H9 (cell line): ENCODE measurements around the gene CCDC60. TPM values are rescaled to one million over a fixed set of nuclear protein-coding genes. Genes with fewer than 3 reads are reported as not detected.

ENCODE experiments used
- DNase-seq: peaks from one replicate; pipeline ENCODE4 v3.0.0-alpha.2; 2017
- H2AFZ ChIP-seq: one replicate; pipeline ENCODE4 v1.6.1; 2013; ENCODE audit warnings: mild to moderate bottlenecking, low read length, control low read depth, moderate library complexity
- H2AK5ac ChIP-seq: 2 replicates; pipeline ENCODE4 v1.6.1; 2013; ENCODE audit warnings: low read length, control low read depth, mixed read lengths; ENCODE audit not compliant: insufficient read length
- H2BK120ac ChIP-seq: one replicate; pipeline ENCODE4 v1.6.1; 2013; ENCODE audit warnings: low read depth, mild to moderate bottlenecking, low read length, control low read depth, inconsistent platforms; ENCODE audit not compliant: poor library complexity, severe bottlenecking
- H2BK12ac ChIP-seq: 2 replicates; pipeline ENCODE4 v1.6.1; 2013; ENCODE audit warnings: low read length, control low read depth, mixed read lengths, low read depth; ENCODE audit not compliant: insufficient read length
- H2BK15ac ChIP-seq: 2 replicates; pipeline ENCODE4 v1.6.1; 2013; ENCODE audit warnings: low read depth, low read length, control low read depth
- H2BK20ac ChIP-seq: one replicate; pipeline ENCODE4 v1.6.1; 2013; ENCODE audit warnings: low read depth, mild to moderate bottlenecking, low read length, control low read depth, inconsistent platforms; ENCODE audit not compliant: poor library complexity, severe bottlenecking
- H2BK5ac ChIP-seq: 2 replicates; pipeline ENCODE4 v1.6.1; 2013; ENCODE audit warnings: low read length, control low read depth, mixed read lengths; ENCODE audit not compliant: insufficient read length
- H3K14ac ChIP-seq: 2 replicates; pipeline ENCODE4 v1.6.1; 2013; ENCODE audit warnings: low read length, control low read depth; ENCODE audit not compliant: insufficient read depth
- H3K18ac ChIP-seq: 2 replicates; pipeline ENCODE4 v1.6.1; 2013; ENCODE audit warnings: low read depth, mild to moderate bottlenecking, mixed read lengths, low read length, control low read depth; ENCODE audit not compliant: insufficient read length
- H3K23ac ChIP-seq: 2 replicates; pipeline ENCODE4 v1.6.1; 2013; ENCODE audit warnings: low read length, control low read depth, mixed read lengths, low read depth; ENCODE audit not compliant: insufficient read length
- H3K23me2 ChIP-seq: 2 replicates; pipeline ENCODE4 v1.6.1; 2013; ENCODE audit warnings: low read depth, mild to moderate bottlenecking, mixed read lengths, low read length, control low read depth; ENCODE audit not compliant: insufficient read length, poor library complexity, severe bottlenecking
- H3K27ac ChIP-seq: 2 replicates; pipeline ENCODE4 v1.5.1; 2013; ENCODE audit warnings: low read length, control low read depth, mixed read lengths, low read depth; ENCODE audit not compliant: insufficient read length
- H3K27me3 ChIP-seq: 2 replicates; pipeline ENCODE4 v1.6.1; 2013; ENCODE audit warnings: low read length, control low read depth, inconsistent platforms; ENCODE audit not compliant: insufficient read depth
- H3K4ac ChIP-seq: 2 replicates; pipeline ENCODE4 v1.6.1; 2013; ENCODE audit warnings: low read depth, mild to moderate bottlenecking, control low read depth, inconsistent platforms, low read length, moderate library complexity
- H3K4me1 ChIP-seq: 2 replicates; pipeline ENCODE4 v1.6.1; 2013; ENCODE audit warnings: low read length, control low read depth, inconsistent platforms; ENCODE audit not compliant: insufficient read depth
- H3K4me2 ChIP-seq: 2 replicates; pipeline ENCODE4 v1.6.1; 2013; ENCODE audit warnings: low read length, control low read depth, mixed read lengths; ENCODE audit not compliant: insufficient read length, insufficient read depth
- H3K56ac ChIP-seq: 2 replicates; pipeline ENCODE4 v1.6.1; 2013; ENCODE audit warnings: low read depth, mild to moderate bottlenecking, mixed read lengths, low read length, control low read depth; ENCODE audit not compliant: insufficient read length
- H3K79me1 ChIP-seq: 2 replicates; pipeline ENCODE4 v1.6.1; 2013; ENCODE audit warnings: low read depth, mild to moderate bottlenecking, moderate library complexity, low read length, control low read depth, inconsistent platforms; ENCODE audit not compliant: insufficient read depth, poor library complexity, severe bottlenecking
- H3K79me2 ChIP-seq: 2 replicates; pipeline ENCODE4 v1.6.1; 2013; ENCODE audit warnings: low read length, control low read depth, inconsistent platforms; ENCODE audit not compliant: insufficient read depth
- H3K9ac ChIP-seq: 2 replicates; pipeline ENCODE4 v1.6.1; 2013; ENCODE audit warnings: low read length, control low read depth, mixed read lengths; ENCODE audit not compliant: insufficient read length; ENCODE audit errors: extremely low read depth
- H3K9me3 ChIP-seq: one replicate; pipeline ENCODE4 v1.6.1; 2013; ENCODE audit warnings: low read depth, low read length, inconsistent platforms; ENCODE audit not compliant: control insufficient read depth
- H3T11ph ChIP-seq: one replicate; pipeline ENCODE4 v1.6.1; 2013; ENCODE audit warnings: mild to moderate bottlenecking, low read length, control low read depth, inconsistent platforms
- H4K20me1 ChIP-seq: one replicate; pipeline ENCODE4 v1.6.1; 2013; ENCODE audit not compliant: control insufficient read depth, insufficient read length, insufficient read depth
- H4K5ac ChIP-seq: 2 replicates; pipeline ENCODE4 v1.6.1; 2013; ENCODE audit warnings: low read depth, mild to moderate bottlenecking, mixed read lengths, low read length, control low read depth; ENCODE audit not compliant: insufficient read length
- H4K8ac ChIP-seq: replicated peaks from 2 replicates; pipeline ENCODE4 v1.6.1; 2013; ENCODE audit warnings: low read length, control low read depth, mixed read lengths, low read depth; ENCODE audit not compliant: insufficient read length
- H4K91ac ChIP-seq: 2 replicates; pipeline ENCODE4 v1.6.1; 2013; ENCODE audit warnings: low read depth, mild to moderate bottlenecking, moderate library complexity, mixed read lengths, low read length, control low read depth; ENCODE audit not compliant: insufficient read length
- H3K27ac Mint-ChIP-seq, 3 experiments: 2 replicates in 2 of 3; 3 replicates in 1 of 3; pipeline ENCODE4 v1.8.0; 2020 to 2021; ENCODE audit warnings: mixed read lengths in 3 of 3, mild to moderate bottlenecking in 1 of 3, moderate library complexity in 1 of 3
- H3K27me3 Mint-ChIP-seq: 2 replicates; pipeline ENCODE4 v1.8.0; 2021; ENCODE audit warnings: low read depth, mild to moderate bottlenecking, moderate library complexity, mixed read lengths
- H3K36me3 Mint-ChIP-seq, 3 experiments: 2 replicates in 2 of 3; 3 replicates in 1 of 3; pipeline ENCODE4 v1.8.0; 2020 to 2021; ENCODE audit warnings: low read depth in 3 of 3, mixed read lengths in 3 of 3; ENCODE audit not compliant: insufficient read depth in 1 of 3
- H3K4me1 Mint-ChIP-seq, 2 experiments: 2 replicates each; pipeline ENCODE4 v1.8.0; 2020; ENCODE audit warnings: mixed read lengths in 2 of 2
- H3K4me3 Mint-ChIP-seq, 2 experiments: 2 replicates in 1 of 2; 3 replicates in 1 of 2; pipeline ENCODE4 v1.8.0; 2020 to 2021; ENCODE audit warnings: mild to moderate bottlenecking in 2 of 2, mixed read lengths in 2 of 2, moderate library complexity in 1 of 2
- H3K9me3 Mint-ChIP-seq, 2 experiments: 2 replicates in 1 of 2; 3 replicates in 1 of 2; pipeline ENCODE4 v1.8.0; 2020; ENCODE audit warnings: mild to moderate bottlenecking in 2 of 2, mixed read lengths in 2 of 2, moderate library complexity in 1 of 2
- CTCF ChIP-seq: fragments of 200-600 bp; sonication (generic); conservative IDR thresholded peaks from 3 replicates; pipeline ENCODE4 v1.8.0; 2021; ENCODE audit warnings: antibody characterized with exemption, mild to moderate bottlenecking
- WGBS: extraction: QIAGEN DNeasy Blood & Tissue Kit; methylation state at CpG from one replicate; pipeline ENCODE4 v1.1.7; 2013; ENCODE audit warnings: missing lambda C conversion rate, low lambda C conversion rate, mixed read lengths; ENCODE audit not compliant: insufficient read length; ENCODE audit errors: extremely low coverage; 5-methylcytosine and 5-hydroxymethylcytosine counted together
- total RNA-seq: library from RNA; stranded (reverse); gene quantifications from 2 replicates; pipeline ENCODE4 v1.2.1, GENCODE V29; 2021

Gene CCDC60
- total RNA-seq, 1 experiment from 2014 or later: 0.44 TPM

GRCh38 chr12:119393677-119394076 is 59.1 kb downstream of the CCDC60 start:
- Histone ChIP-seq H3K18ac (no peak overlapping the region), H3K9me3 (peaks cover 4% of the 10 kb centered on the region), H2AFZ (no peak overlapping the region), H3K23me2 (no peaks in the 10 kb centered on the region), H2BK120ac (no peak overlapping the region), H3K27me3 (no peaks in the 10 kb centered on the region), H2BK15ac (no peak overlapping the region), H4K5ac (no peak overlapping the region), H3K79me1 (no peaks in the 10 kb centered on the region), H2AK5ac (no peak overlapping the region), H3K4me2 (no peak overlapping the region), H3K4me1 (peaks cover 8% of the 10 kb centered on the region; the same call in 1 of the 2 replicates), H3K23ac (no peak overlapping the region), H3K27ac (no peak overlapping the region), H3K9ac (no peak overlapping the region), H4K8ac (no peak overlapping the region), H3K56ac (no peak overlapping the region), H3T11ph (no peak overlapping the region), H4K20me1 (no peaks in the 10 kb centered on the region), H2BK5ac (no peak overlapping the region), H2BK20ac (no peak overlapping the region), H3K4ac (no peak overlapping the region), H3K79me2 (no peaks in the 10 kb centered on the region), H2BK12ac (no peak overlapping the region), H4K91ac (no peak overlapping the region), H3K14ac (no peak overlapping the region)
- no CpG with 5 or more reads among the region's 4 CpGs for WGBS
- H3K4me1 Mint-ChIP-seq: peaks cover 22 to 23% of the 10 kb centered on the region in 2 experiments
- no peak for DNase-seq
- H3K27ac Mint-ChIP-seq: no peak overlapping the region
- no peak overlapping the region for H3K4me3 Mint-ChIP-seq
- H3K9me3 Mint-ChIP-seq: peaks cover 20 to 21% of the 10 kb centered on the region in 2 experiments
- TF ChIP-seq CTCF: no peak
- H3K27me3 Mint-ChIP-seq: peaks cover 9% of the 10 kb centered on the region
- peaks cover 3 to 19% (median 12%) of the 10 kb centered on the region in 3 experiments for H3K36me3 Mint-ChIP-seq
